GM18867 (cell line): ENCODE results near the gene VAC14.

ENCODE experiments used
- ATAC-seq: cut with Tn5 transposase; IDR thresholded peaks from one replicate; pipeline ENCODE4 v1.9.1; 2021; ENCODE audit warnings: mild to moderate bottlenecking, moderate library complexity; ENCODE audit not compliant: unreplicated experiment

The VAC14 gene

GRCh38 chr16:70725912-70726828 lies 74.8 kb downstream of the VAC14 start:
- ATAC-seq, result no peak

DNA sequence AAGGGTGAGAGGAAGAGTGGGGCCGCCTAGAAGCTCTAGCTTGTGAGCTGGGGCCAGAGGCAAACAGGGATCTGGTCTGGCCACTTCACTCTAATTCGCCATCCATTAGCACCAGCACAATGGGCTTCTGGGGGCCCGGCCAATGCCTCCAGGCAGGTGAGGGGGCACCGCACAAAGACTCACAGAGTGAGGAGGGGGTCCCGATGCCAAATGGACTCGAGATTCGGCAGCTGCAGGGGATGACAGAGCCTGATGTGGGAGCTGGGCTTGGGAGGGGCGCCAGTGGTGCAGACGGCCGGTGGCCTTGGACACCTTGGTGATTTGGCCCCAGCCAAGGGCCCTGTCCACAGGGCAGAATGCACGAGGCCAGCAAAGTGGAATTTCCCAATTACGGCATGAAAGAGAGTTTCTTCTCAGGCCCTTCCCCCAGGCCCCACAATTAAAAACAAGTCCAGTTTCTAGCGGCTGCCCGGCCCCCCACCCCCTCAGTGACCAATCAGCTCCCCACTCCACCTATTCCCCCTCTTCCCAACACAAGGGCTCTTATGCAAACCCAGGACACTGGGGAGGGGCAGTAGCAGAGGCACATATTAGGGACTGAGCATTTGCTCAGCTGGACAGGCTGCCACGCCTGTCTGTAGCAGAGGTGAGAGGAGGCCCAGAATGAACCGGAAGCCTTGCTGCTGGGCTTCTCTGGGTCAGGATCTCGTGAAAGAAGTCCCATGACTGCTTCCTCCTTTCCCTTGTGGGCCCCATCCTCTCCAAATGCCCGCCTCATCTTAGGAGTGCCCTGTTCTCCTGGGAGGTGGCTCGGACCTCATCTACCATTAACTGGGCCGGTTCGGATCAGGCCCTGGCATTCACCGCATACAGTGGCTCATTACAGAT lies 75.7 kb downstream of the VAC14 start:
- no peak for ATAC-seq

GRCh38 chr16:70724146-70725023 lies 76.6 kb downstream of the VAC14 start:
- ATAC-seq, result no peak

GRCh38 chr16:70723740-70724145 lies 77.2 kb downstream of the VAC14 start:
- ATAC-seq, result no peak

DNA sequence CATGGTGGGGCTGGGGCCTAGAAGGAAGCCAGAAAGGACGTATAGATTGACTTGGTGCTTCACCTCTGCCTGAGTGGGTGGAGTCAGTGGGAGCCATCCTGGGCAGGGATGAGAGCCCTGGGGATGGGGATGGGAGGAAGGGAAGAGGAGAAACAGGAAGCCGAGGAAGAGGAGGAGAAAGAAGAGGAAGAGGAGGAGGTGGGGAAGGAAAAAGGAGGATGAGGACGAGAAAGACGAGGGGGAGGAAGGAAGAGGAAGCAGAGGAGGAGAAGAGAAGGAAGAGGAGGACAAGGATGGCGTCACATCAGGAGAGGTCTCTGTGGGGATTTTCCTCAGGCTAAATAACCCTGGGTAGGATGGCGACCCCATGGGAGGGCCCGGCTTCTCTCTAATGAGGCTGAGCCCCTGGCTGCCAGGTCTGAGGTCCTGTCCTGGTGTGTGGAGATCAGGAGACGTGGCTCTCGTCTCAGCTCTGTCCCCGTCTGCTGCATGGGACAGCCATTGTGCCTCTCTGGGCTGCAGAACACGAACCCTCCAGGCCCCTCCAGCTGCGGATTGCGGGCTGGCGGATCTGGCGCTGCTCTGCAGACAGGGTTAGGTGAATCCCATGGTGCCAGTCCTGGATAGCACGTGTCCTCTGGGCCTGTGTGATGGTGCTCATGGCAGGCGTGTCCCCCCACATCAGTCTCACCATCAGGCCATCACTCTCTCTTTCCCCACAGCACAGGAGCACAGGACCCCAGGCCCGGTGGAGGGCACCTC lies 79.6 kb downstream of the VAC14 start:
- no peak for ATAC-seq

GRCh38 chr16:70720425-70721201 lies 80.3 kb downstream of the VAC14 start:
- no peak for ATAC-seq

- ATAC-seq, result no peak
These were observed 83.9 kb downstream of the VAC14 start for GRCh38 chr16:70717065-70717464.

DNA sequence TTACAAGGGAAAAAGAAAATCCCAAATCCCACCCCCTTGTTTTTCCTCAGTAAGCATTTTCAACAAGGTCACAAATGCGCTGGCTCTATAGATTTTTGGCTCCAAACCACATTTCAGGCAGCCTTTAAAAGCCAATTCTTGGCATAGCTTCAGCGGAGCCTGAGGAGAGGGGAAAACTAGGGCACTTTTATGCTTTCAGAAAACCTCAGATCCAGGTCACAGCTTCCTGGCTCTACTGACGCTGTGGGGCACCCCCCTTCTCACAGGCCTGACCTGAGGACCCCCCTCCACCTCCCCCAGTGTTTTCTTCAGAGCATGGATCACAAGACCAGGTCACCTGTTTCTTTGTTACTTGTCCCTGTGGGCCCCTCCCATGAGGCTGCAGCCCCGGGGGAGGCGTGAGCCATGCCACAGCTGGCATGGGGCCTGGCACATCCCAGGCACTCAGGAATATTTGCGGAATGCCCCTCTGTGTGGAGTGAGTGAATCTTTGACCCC lies 85.0 kb downstream of the VAC14 start:
- no peak for ATAC-seq

DNA sequence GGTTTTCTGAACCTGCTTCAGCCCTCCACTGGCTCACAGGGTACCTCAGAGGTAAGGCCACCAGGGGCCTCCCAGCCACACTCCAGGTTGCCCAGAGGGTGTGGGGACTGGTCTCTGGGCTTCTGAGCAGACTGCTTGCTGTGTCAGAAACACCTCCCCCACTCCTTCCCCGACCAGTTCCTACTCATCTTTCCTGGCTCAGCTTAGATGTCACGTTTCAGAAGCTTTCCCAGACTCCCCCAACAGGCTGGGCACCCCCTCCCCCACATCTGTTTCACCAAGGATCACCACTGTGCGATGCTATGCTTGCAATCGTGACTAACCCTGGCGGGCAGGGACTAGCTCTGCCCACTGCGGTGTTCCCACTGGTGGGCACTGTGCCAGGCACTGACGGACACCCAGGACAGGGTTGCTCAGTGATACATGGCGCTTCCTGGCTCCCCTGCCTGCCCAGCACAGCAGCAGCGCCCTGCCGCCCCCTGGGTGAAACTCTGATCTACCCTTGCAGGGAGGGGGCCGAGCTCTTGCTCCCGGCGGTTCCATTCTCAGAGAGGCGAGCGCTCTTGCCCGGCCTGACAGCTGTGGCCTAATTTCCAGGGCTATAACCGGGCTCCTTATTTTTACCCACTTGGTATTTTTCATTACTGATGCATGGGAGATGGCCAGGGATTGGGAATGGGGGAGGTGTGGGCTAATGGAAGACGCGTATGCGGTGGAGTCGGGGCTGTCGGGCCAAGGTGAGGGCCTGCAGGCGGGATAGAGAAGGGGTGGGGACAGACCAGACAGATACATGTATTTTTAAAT lies 85.7 kb downstream of the VAC14 start:
- no peak for ATAC-seq

GRCh38 chr16:70714581-70715054 lies 86.3 kb downstream of the VAC14 start:
- no peak for ATAC-seq

GRCh38 chr16:70713824-70714223 lies 87.1 kb downstream of the VAC14 start:
- no peak for ATAC-seq

DNA sequence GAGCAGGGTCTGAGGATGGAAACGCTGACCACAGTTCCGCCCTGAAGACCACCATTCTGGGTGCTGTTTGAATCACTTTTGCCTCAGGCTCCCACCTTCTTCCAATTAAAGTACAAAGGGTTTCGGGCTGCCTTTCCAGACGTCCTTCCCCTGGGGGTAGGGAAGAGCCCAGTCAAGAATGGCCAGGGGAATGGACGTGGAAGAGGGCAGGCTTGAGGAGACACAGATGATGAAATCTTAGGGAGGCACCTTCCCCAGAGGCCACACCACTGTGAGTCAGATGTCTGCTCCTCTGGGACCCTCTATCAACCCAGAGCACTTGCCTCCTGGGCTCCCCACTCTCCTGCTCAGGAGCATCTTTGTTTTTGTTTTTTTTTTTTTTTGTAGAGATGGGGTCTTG lies 87.6 kb downstream of the VAC14 start:
- ATAC-seq, result no peak

- ATAC-seq, result no peak
These were observed 88.0 kb downstream of the VAC14 start for GRCh38 chr16:70712942-70713341.

DNA sequence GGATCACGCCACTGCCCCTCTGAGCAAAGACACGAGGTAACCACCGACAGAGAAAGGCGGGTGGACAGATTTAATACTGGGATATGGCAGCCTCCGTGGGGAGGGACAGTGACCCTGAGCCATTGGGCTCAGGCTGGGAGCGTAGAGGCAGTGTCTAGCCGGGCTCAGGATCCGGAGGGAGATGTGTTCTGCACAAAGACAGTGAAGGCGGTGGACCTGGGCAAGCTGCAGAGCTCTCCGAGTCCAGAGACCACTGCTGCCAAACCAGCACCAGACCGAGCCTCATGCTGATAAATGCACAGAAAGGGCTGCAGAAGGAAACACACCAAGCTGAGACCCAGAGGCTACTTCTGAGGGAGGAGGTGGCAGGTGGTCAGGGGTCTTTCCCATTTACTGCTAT lies 88.6 kb downstream of the VAC14 start:
- no peak for ATAC-seq

GRCh38 chr16:70711211-70712031 lies 89.5 kb downstream of the VAC14 start:
- ATAC-seq, result no peak

GRCh38 chr16:70710422-70711210 lies 90.3 kb downstream of the VAC14 start:
- no peak for ATAC-seq

GRCh38 chr16:70709942-70710341 lies 91.0 kb downstream of the VAC14 start:
- no peak for ATAC-seq
